H1 (cell line): ENCODE results near the gene PDPK1. TPM values are rescaled to one million over a fixed set of nuclear protein-coding genes. Genes with fewer than 3 reads are reported as not detected.

Source experiments
- CTCF ChIA-PET: fragments of 300-600 bp; sonication (Branson Sonifier 250); formaldehyde crosslinking; loops from one replicate; lab custom pipeline; 2021; ENCODE audit not compliant: partially characterized antibody; lab: Charles Lee
- POLR2A ChIA-PET: fragments of 300-600 bp; sonication (Branson Sonifier 250); formaldehyde crosslinking; loops from one replicate; lab custom pipeline; 2021; ENCODE audit warnings: inconsistent platforms; ENCODE audit not compliant: partially characterized antibody; lab: Charles Lee
- DNase-seq, 2 experiments: peaks; one replicate each; pipeline versions ENCODE4 v3.0.0 to v3.0.0-alpha.2; 2010 to 2022; ENCODE audit warnings: low spot score in 2 of 2, low read depth in 1 of 2, mixed read lengths in 1 of 2
- FAIRE-seq: peaks from 2 replicates; lab custom pipeline; 2011; peaks lifted over from hg19 to GRCh38; lab: Jason Lieb, UNC
- H2AFZ ChIP-seq: 2 replicates; pipeline ENCODE4 v1.8.1; 2012; ENCODE audit warnings: low read length, inconsistent platforms
- H2AK5ac ChIP-seq: 2 replicates; pipeline ENCODE4 v1.6.1; 2013; ENCODE audit warnings: low read depth, low read length
- H2BK120ac ChIP-seq: replicated peaks from 2 replicates; pipeline ENCODE3; 2013; ENCODE audit warnings: low read depth, low read length, inconsistent platforms
- H2BK12ac ChIP-seq: 2 replicates; pipeline ENCODE4 v1.6.1; 2013; ENCODE audit warnings: low read depth, low read length
- H2BK15ac ChIP-seq: 2 replicates; pipeline ENCODE4 v1.6.1; 2013; ENCODE audit warnings: low read length
- H2BK20ac ChIP-seq: 2 replicates; pipeline ENCODE4 v1.6.1; 2013; ENCODE audit warnings: low read length
- H2BK5ac ChIP-seq: 2 replicates; pipeline ENCODE4 v1.6.1; 2013; ENCODE audit warnings: low read depth, low read length
- H3K14ac ChIP-seq: 2 replicates; pipeline ENCODE4 v1.6.1; 2013; ENCODE audit warnings: inconsistent platforms; ENCODE audit not compliant: insufficient read length
- H3K18ac ChIP-seq: 2 replicates; pipeline ENCODE4 v1.6.1; 2013; ENCODE audit warnings: low read length; ENCODE audit errors: extremely low read depth
- H3K23ac ChIP-seq: 2 replicates; pipeline ENCODE4 v1.6.1; 2013; ENCODE audit warnings: inconsistent platforms; ENCODE audit not compliant: insufficient read length
- H3K23me2 ChIP-seq: 2 replicates; pipeline ENCODE4 v1.6.1; 2013; ENCODE audit warnings: low read depth, low read length
- H3K27ac ChIP-seq: 2 replicates; pipeline ENCODE4 v1.6.1; 2011; ENCODE audit warnings: low read depth, low read length, inconsistent platforms
- H3K27me3 ChIP-seq, 4 experiments: replicated peaks in 1 of 4; 1 replicate in 1 of 4; 2 replicates in 3 of 4; pipeline versions ENCODE4 v1.6.1 to v1.8.1; 2011 to 2013; ENCODE audit warnings: low read length in 3 of 4, mild to moderate bottlenecking in 3 of 4, inconsistent platforms in 2 of 4, mixed read lengths in 2 of 4, moderate library complexity in 1 of 4; ENCODE audit not compliant: control insufficient read depth in 3 of 4, insufficient read depth in 3 of 4; ENCODE audit errors: extremely low read depth in 1 of 4
- H3K36me3 ChIP-seq, 4 experiments: 2 replicates each; pipeline versions ENCODE4 v1.6.1 to v1.8.1; 2011 to 2013; ENCODE audit warnings: mild to moderate bottlenecking in 4 of 4, low read length in 3 of 4, moderate library complexity in 2 of 4, control low read depth in 1 of 4, inconsistent platforms in 1 of 4; ENCODE audit not compliant: insufficient read depth in 4 of 4, control insufficient read depth in 2 of 4
- H3K4ac ChIP-seq: replicated peaks from 2 replicates; pipeline ENCODE3; 2013; ENCODE audit warnings: low read length, low read depth, mixed read lengths, inconsistent platforms; ENCODE audit not compliant: insufficient read length
- H3K4me1 ChIP-seq, 4 experiments: replicated peaks in 1 of 4; 1 replicate in 1 of 4; 2 replicates in 3 of 4; pipeline versions ENCODE4 v1.6.1 to v1.8.1; 2011 to 2013; ENCODE audit warnings: low read length in 3 of 4, inconsistent platforms in 2 of 4, mixed read lengths in 1 of 4; ENCODE audit not compliant: insufficient read depth in 4 of 4, control insufficient read depth in 3 of 4
- H3K4me2 ChIP-seq, 2 experiments: 2 replicates each; pipeline versions ENCODE4 v1.6.1 to v1.8.1; 2011 to 2013; ENCODE audit warnings: low read depth in 2 of 2, low read length in 2 of 2, control low read depth in 1 of 2, inconsistent platforms in 1 of 2, mild to moderate bottlenecking in 1 of 2; ENCODE audit not compliant: insufficient read depth in 1 of 2
- H3K4me3 ChIP-seq, 4 experiments: fragments of 200-600, 300-600 bp in 1 of 4; sonication (generic), shearing (Covaris generic), sonication (Bioruptor Twin) in 1 of 4; 2 replicates each; pipeline versions ENCODE4 v1.5.1 to v1.8.1; 2011 to 2016; ENCODE audit warnings: low read length in 4 of 4, low read depth in 3 of 4, control low read depth in 2 of 4, inconsistent platforms in 2 of 4, mild to moderate bottlenecking in 2 of 4, mixed read lengths in 1 of 4, moderate library complexity in 1 of 4; ENCODE audit not compliant: insufficient read depth in 2 of 4; ENCODE audit errors: extremely low read depth in 1 of 4
- H3K56ac ChIP-seq: replicated peaks from 2 replicates; pipeline ENCODE3; 2013; ENCODE audit warnings: low read depth, mild to moderate bottlenecking, mixed read lengths, low read length, inconsistent platforms; ENCODE audit not compliant: insufficient read length
- H3K79me1 ChIP-seq: 2 replicates; pipeline ENCODE4 v1.6.1; 2013; ENCODE audit warnings: low read depth, low read length, control low read depth
- H3K79me2 ChIP-seq, 2 experiments: 2 replicates each; pipeline versions ENCODE4 v1.6.1 to v1.8.1; 2012 to 2013; ENCODE audit warnings: low read length in 2 of 2, mild to moderate bottlenecking in 2 of 2, inconsistent platforms in 1 of 2; ENCODE audit not compliant: insufficient read depth in 2 of 2, control insufficient read depth in 1 of 2
- H3K9ac ChIP-seq, 4 experiments: replicated peaks in 1 of 4; 1 replicate in 1 of 4; 2 replicates in 3 of 4; pipeline versions ENCODE4 v1.6.1 to v1.8.1; 2011 to 2013; ENCODE audit warnings: low read depth in 3 of 4, low read length in 3 of 4, control low read depth in 2 of 4, mild to moderate bottlenecking in 2 of 4, moderate library complexity in 2 of 4, inconsistent platforms in 1 of 4; ENCODE audit errors: extremely low read depth in 1 of 4
- H3K9me3 ChIP-seq, 2 experiments: 2 replicates each; pipeline versions ENCODE4 v1.6.1 to v1.8.1; 2012 to 2013; ENCODE audit warnings: mild to moderate bottlenecking in 2 of 2, moderate library complexity in 2 of 2, control low read depth in 1 of 2, inconsistent platforms in 1 of 2, low read depth in 1 of 2, low read length in 1 of 2, mixed read lengths in 1 of 2; ENCODE audit not compliant: insufficient read depth in 2 of 2
- H4K20me1 ChIP-seq, 2 experiments: replicated peaks in 1 of 2; 2 replicates each; pipeline versions ENCODE3 to v1.8.1; 2011 to 2013; ENCODE audit warnings: inconsistent platforms in 2 of 2, low read length in 2 of 2, mild to moderate bottlenecking in 1 of 2; ENCODE audit not compliant: insufficient read depth in 2 of 2, control insufficient read depth in 1 of 2
- H4K5ac ChIP-seq: 2 replicates; pipeline ENCODE4 v1.6.1; 2013; ENCODE audit warnings: low read length, low read depth, mixed read lengths, inconsistent platforms; ENCODE audit not compliant: insufficient read length
- H4K8ac ChIP-seq: 2 replicates; pipeline ENCODE4 v1.8.0; 2013; ENCODE audit warnings: mild to moderate bottlenecking, moderate library complexity, low read length, inconsistent platforms; ENCODE audit not compliant: insufficient read depth; ENCODE audit errors: extremely low read depth
- H4K91ac ChIP-seq: replicated peaks from 2 replicates; pipeline ENCODE3; 2013; ENCODE audit warnings: low read length, mixed read lengths, inconsistent platforms; ENCODE audit not compliant: insufficient read length
- CEBPB ChIP-seq: IDR thresholded peaks from 2 replicates; pipeline ENCODE4 v1.6.1; 2012; ENCODE audit warnings: low read depth, low read length
- CHD1 ChIP-seq: IDR thresholded peaks from 2 replicates; pipeline ENCODE4 v1.6.1; 2012; ENCODE audit warnings: low read depth, low read length, improper control_type of control experiment
- CTBP2 ChIP-seq: IDR thresholded peaks from 2 replicates; pipeline ENCODE4 v1.7.0; 2011; ENCODE audit warnings: borderline replicate concordance, mild to moderate bottlenecking, moderate library complexity, mixed read lengths, low read length; ENCODE audit not compliant: insufficient read depth, insufficient read length
- EGR1 ChIP-seq: IDR thresholded peaks from 2 replicates; pipeline ENCODE4 v1.6.1; 2011; ENCODE audit warnings: low read depth, low read length, borderline replicate concordance
- FOSL1 ChIP-seq: IDR thresholded peaks from 2 replicates; pipeline ENCODE4 v1.6.1; 2011; ENCODE audit warnings: mild to moderate bottlenecking, low read depth, low read length, moderate library complexity; ENCODE audit not compliant: insufficient read depth
- NRF1 ChIP-seq: IDR thresholded peaks from 2 replicates; pipeline ENCODE4 v1.6.1; 2011; ENCODE audit warnings: mild to moderate bottlenecking, low read depth, low read length, improper control_type of control experiment
- SIN3A ChIP-seq, 2 experiments: IDR thresholded peaks in 1 of 2; conservative IDR thresholded peaks in 1 of 2; 2 replicates each; pipeline ENCODE4 v1.6.1; 2011 to 2012; ENCODE audit warnings: low read length in 2 of 2, improper control_type of control experiment in 1 of 2, low read depth in 1 of 2, mild to moderate bottlenecking in 1 of 2
- SIRT6 ChIP-seq: IDR thresholded peaks from one replicate; pipeline ENCODE4 v1.7.1; 2012; ENCODE audit warnings: low read length, inconsistent platforms
- WGBS, 2 experiments: shearing (Covaris generic) in 1 of 2; methylation state at CpG; one replicate each; pipeline versions ENCODE4 v1.1.6 to v1.1.7; 2013 to 2015; ENCODE audit warnings: low lambda C conversion rate in 2 of 2, mixed read lengths in 2 of 2, inconsistent platforms in 1 of 2, low coverage in 1 of 2, missing lambda C conversion rate in 1 of 2; ENCODE audit not compliant: insufficient replicate concordance in 2 of 2, insufficient coverage in 1 of 2, insufficient read length in 1 of 2; ENCODE audit errors: extremely low coverage in 1 of 2, missing lambda C conversion rate in 1 of 2; 5-methylcytosine and 5-hydroxymethylcytosine counted together
- polyA plus RNA-seq, 7 experiments: library from polyadenylated mRNA; depleted of rRNA in 3 of 7; stranded (reverse) in 5 of 7; unstranded in 2 of 7; fragments of >200 nt in 5 of 7; fragments of 200-250 nt in 2 of 7; gene quantifications; 1 replicate in 5 of 7; 2 replicates in 1 of 7; 4 replicates in 1 of 7; pipeline versions ENCODE4 v1.2.1 to v1.2.3, GENCODE V29; 2011 to 2013; ENCODE audit warnings: missing spikeins in 2 of 7, mixed read lengths in 2 of 7
- total RNA-seq: library from RNA; stranded (reverse); fragmentation: NEBNext Ultra II Directional; extraction: Animal tissue kit (Norgen Biotek cat#: 25700); gene quantifications from 2 replicates; pipeline ENCODE4 v1.2.1, GENCODE V29; 2021
- TF ChIP-seq, protein P1 (sequence below): IDR thresholded peaks from 2 replicates; pipeline ENCODE4 v1.6.1; 2011; ENCODE audit warnings: low read length, improper control_type of control experiment

The PDPK1 gene
- total and polyA plus RNA-seq, 2 of the 8 experiments (the other 6 are each of a cell fraction or from before 2014, with no cell fraction given) = 17.1 to 27.8 TPM

GRCh38 chr16:2523801-2524231, 14.0 kb upstream of the PDPK1 start:
- DNase-seq = no peak
- Histone ChIP-seq H3K9ac (no peak overlapping the region), H3K27me3 (no peaks in the 10 kb centered on the region), H3K4me3 (no peak overlapping the region), H3K4me2 (no peak overlapping the region), H4K5ac (no peak overlapping the region), H2BK120ac (no peak overlapping the region), H2BK12ac (no peak overlapping the region), H3K23me2 (peaks cover 5% of the 10 kb centered on the region; the same call in 1 of the 2 replicates), H2BK15ac (no peak overlapping the region), H3K79me1 (peaks cover 10% of the 10 kb centered on the region), H3K36me3 (peaks cover 7 to 19% (median 16%) of the 10 kb centered on the region in 4 experiments), H4K91ac (no peak overlapping the region), H3K9me3 (no peaks in the 10 kb centered on the region), H4K8ac (no peak overlapping the region), H2AK5ac (no peak overlapping the region), H4K20me1 (peaks cover 6 to 12% of the 10 kb centered on the region in 2 experiments), H3K18ac (no peak overlapping the region), H3K14ac (no peak overlapping the region), H3K79me2 (peaks cover 0 to 12% of the 10 kb centered on the region in 2 experiments; a peak in 1 of 4 replicates), H2BK5ac (no peak overlapping the region), H2AFZ (no peak overlapping the region), H3K23ac (no peak overlapping the region), H2BK20ac (no peak overlapping the region), H3K4me1 (peaks cover 0 to 6% (median 1%) of the 10 kb centered on the region in 4 experiments; a peak in 3 of 7 replicates), H3K56ac (no peak overlapping the region), H3K27ac (no peak overlapping the region), H3K4ac (no peak overlapping the region)
- CTCF ChIA-PET = interaction anchor here (0.8 to 1.7 kb wide), 2 partner anchors 8 to 249 kb away, joined by 3 read pairs; no protein-coding TSS in a partner anchor
- POLR2A ChIA-PET = interaction anchor here (0.8 to 7.6 kb wide), 5 partner anchors 7 to 13 kb away, joined by 3 to 108 read pairs (median 7); partner anchors contain the start of genes ATP6V0C and CEMP1
- WGBS, 2 experiments = 88% methylated on average over 6 of the region's 6 CpGs; no CpG with 5 or more reads in 1 of the 2 experiments
- no peak for FAIRE-seq
- no peak for TF ChIP-seq FOSL1
- no peak for TF ChIP-seq CHD1
- TF ChIP-seq CEBPB = no peak
- TF ChIP-seq SIN3A (conservative IDR thresholded peaks at IDR 0.05 in 1 of 2, IDR thresholded peaks at IDR 0.05 in 1 of 2; ENCODE audit: low read depth in 1 of 2, low read length in 2 of 2) = no peak
- no peak for TF ChIP-seq CTBP2
- TF ChIP-seq, protein P1, sequence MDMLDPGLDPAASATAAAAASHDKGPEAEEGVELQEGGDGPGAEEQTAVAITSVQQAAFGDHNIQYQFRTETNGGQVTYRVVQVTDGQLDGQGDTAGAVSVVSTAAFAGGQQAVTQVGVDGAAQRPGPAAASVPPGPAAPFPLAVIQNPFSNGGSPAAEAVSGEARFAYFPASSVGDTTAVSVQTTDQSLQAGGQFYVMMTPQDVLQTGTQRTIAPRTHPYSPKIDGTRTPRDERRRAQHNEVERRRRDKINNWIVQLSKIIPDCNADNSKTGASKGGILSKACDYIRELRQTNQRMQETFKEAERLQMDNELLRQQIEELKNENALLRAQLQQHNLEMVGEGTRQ = no peak
- TF ChIP-seq SIRT6 = no peak
- TF ChIP-seq NRF1 = no peak
- no peak for TF ChIP-seq EGR1
